Measurements from ENCODE around the gene SRGAP1.

SRGAP1 gene

GRCh38 chr12:64044191-64044590, 199.7 kb downstream of the SRGAP1 start:
- no peak overlapping the region for H3K4me2 ChIP-seq (ENCODE audit: low read length)
- H3K27me3 ChIP-seq (ENCODE audit: control insufficient read depth, insufficient read depth, low read length), result no peaks in the 10 kb centered on the region
- peaks cover 15% of the 10 kb centered on the region for H3K4me1 ChIP-seq (ENCODE audit: control insufficient read depth, insufficient read depth, low read length)
- peaks cover 22% of the 10 kb centered on the region for H3K36me3 ChIP-seq (ENCODE audit: insufficient read depth, low read length)
- H3K9ac ChIP-seq (ENCODE audit: low read depth, low read length), result no peak overlapping the region
- no peaks in the 10 kb centered on the region for H3K9me3 ChIP-seq (replicated peaks; ENCODE audit: low read length)
- H3K4me3 ChIP-seq (ENCODE audit: low read length), result no peak overlapping the region

- Histone ChIP-seq H3K9me3 (replicated peaks; ENCODE audit: low read length) (no peaks in the 10 kb centered on the region), H3K36me3 (ENCODE audit: insufficient read depth, low read length) (peaks cover 17% of the 10 kb centered on the region), H3K9ac (ENCODE audit: low read depth, low read length) (no peak overlapping the region), H3K27me3 (ENCODE audit: control insufficient read depth, insufficient read depth, low read length) (no peaks in the 10 kb centered on the region), H3K4me3 (ENCODE audit: low read length) (no peak overlapping the region), H3K4me1 (ENCODE audit: control insufficient read depth, insufficient read depth, low read length) (no peaks in the 10 kb centered on the region), H3K4me2 (ENCODE audit: low read length) (no peak overlapping the region)
Measured at GRCh38 chr12:64051057-64051456, 206.6 kb downstream of the SRGAP1 start.

- no peak overlapping the region for H3K4me3 ChIP-seq (ENCODE audit: low read length)
- H3K4me1 ChIP-seq (ENCODE audit: control insufficient read depth, insufficient read depth, low read length), result no peaks in the 10 kb centered on the region
- H3K4me2 ChIP-seq (ENCODE audit: low read length), result no peak overlapping the region
- H3K27me3 ChIP-seq (ENCODE audit: control insufficient read depth, insufficient read depth, low read length), result no peaks in the 10 kb centered on the region
- H3K9me3 ChIP-seq (replicated peaks; ENCODE audit: low read length), result no peaks in the 10 kb centered on the region
- H3K36me3 ChIP-seq (ENCODE audit: insufficient read depth, low read length), result peaks cover 11% of the 10 kb centered on the region
- no peak overlapping the region for H3K9ac ChIP-seq (ENCODE audit: low read depth, low read length)
Measured at GRCh38 chr12:64053117-64053516, 208.6 kb downstream of the SRGAP1 start.

GRCh38 chr12:64054079-64054520, 209.6 kb downstream of the SRGAP1 start:
- Histone ChIP-seq H3K27me3 (ENCODE audit: control insufficient read depth, insufficient read depth, low read length) (no peaks in the 10 kb centered on the region), H3K9me3 (replicated peaks; ENCODE audit: low read length) (no peaks in the 10 kb centered on the region)

GRCh38 chr12:64056741-64057140, 212.2 kb downstream of the SRGAP1 start:
- Histone ChIP-seq H3K4me2 (ENCODE audit: low read length) (no peak overlapping the region), H3K9ac (ENCODE audit: low read depth, low read length) (no peak overlapping the region), H3K4me1 (ENCODE audit: control insufficient read depth, insufficient read depth, low read length) (peaks cover 3% of the 10 kb centered on the region), H3K9me3 (replicated peaks; ENCODE audit: low read length) (no peaks in the 10 kb centered on the region), H3K4me3 (ENCODE audit: low read length) (no peak overlapping the region), H3K36me3 (ENCODE audit: insufficient read depth, low read length) (peaks cover 7% of the 10 kb centered on the region), H3K27me3 (ENCODE audit: control insufficient read depth, insufficient read depth, low read length) (no peaks in the 10 kb centered on the region)

More at GRCh38 chr12:64054079-64054520, 209.6 kb downstream of the SRGAP1 start:
- H3K4me2 ChIP-seq (ENCODE audit: low read length), result no peak overlapping the region
- no peaks in the 10 kb centered on the region for H3K4me1 ChIP-seq (ENCODE audit: control insufficient read depth, insufficient read depth, low read length)
- H3K9ac ChIP-seq (ENCODE audit: low read depth, low read length), result no peak overlapping the region
- no peak overlapping the region for H3K4me3 ChIP-seq (ENCODE audit: low read length)
- peaks cover 11% of the 10 kb centered on the region for H3K36me3 ChIP-seq (ENCODE audit: insufficient read depth, low read length)

GRCh38 chr12:64057706-64058105, 213.2 kb downstream of the SRGAP1 start:
- H3K9me3 ChIP-seq (replicated peaks; ENCODE audit: low read length), result no peaks in the 10 kb centered on the region
- H3K4me2 ChIP-seq (ENCODE audit: low read length), result no peak overlapping the region
- H3K36me3 ChIP-seq (ENCODE audit: insufficient read depth, low read length), result peaks cover 7% of the 10 kb centered on the region
- H3K9ac ChIP-seq (ENCODE audit: low read depth, low read length), result no peak overlapping the region
- H3K4me3 ChIP-seq (ENCODE audit: low read length), result no peak overlapping the region
- peaks cover 6% of the 10 kb centered on the region for H3K4me1 ChIP-seq (ENCODE audit: control insufficient read depth, insufficient read depth, low read length)
- H3K27me3 ChIP-seq (ENCODE audit: control insufficient read depth, insufficient read depth, low read length), result no peaks in the 10 kb centered on the region

GRCh38 chr12:64058541-64059265, 214.2 kb downstream of the SRGAP1 start:
- H3K4me1 ChIP-seq (ENCODE audit: control insufficient read depth, insufficient read depth, low read length), result peaks cover 6% of the 10 kb centered on the region
- no peak overlapping the region for H3K9ac ChIP-seq (ENCODE audit: low read depth, low read length)

GRCh38 chr12:64059685-64060084, 215.2 kb downstream of the SRGAP1 start:
- Histone ChIP-seq H3K4me2 (ENCODE audit: low read length) (no peak overlapping the region), H3K9me3 (replicated peaks; ENCODE audit: low read length) (no peaks in the 10 kb centered on the region), H3K36me3 (ENCODE audit: insufficient read depth, low read length) (peaks cover 10% of the 10 kb centered on the region), H3K27me3 (ENCODE audit: control insufficient read depth, insufficient read depth, low read length) (no peaks in the 10 kb centered on the region), H3K4me3 (ENCODE audit: low read length) (no peak overlapping the region), H3K4me1 (ENCODE audit: control insufficient read depth, insufficient read depth, low read length) (peaks cover 6% of the 10 kb centered on the region), H3K9ac (ENCODE audit: low read depth, low read length) (no peak overlapping the region)

More at GRCh38 chr12:64058541-64059265, 214.2 kb downstream of the SRGAP1 start:
- Histone ChIP-seq H3K4me2 (ENCODE audit: low read length) (no peak overlapping the region), H3K36me3 (ENCODE audit: insufficient read depth, low read length) (peaks cover 7% of the 10 kb centered on the region), H3K9me3 (replicated peaks; ENCODE audit: low read length) (no peaks in the 10 kb centered on the region), H3K27me3 (ENCODE audit: control insufficient read depth, insufficient read depth, low read length) (no peaks in the 10 kb centered on the region), H3K4me3 (ENCODE audit: low read length) (no peak overlapping the region)

- peaks cover 15% of the 10 kb centered on the region for H3K4me1 ChIP-seq (ENCODE audit: control insufficient read depth, insufficient read depth, low read length)
- H3K9me3 ChIP-seq (replicated peaks; ENCODE audit: low read length), result no peaks in the 10 kb centered on the region
- H3K4me2 ChIP-seq (ENCODE audit: low read length), result no peak overlapping the region
- peaks cover 21% of the 10 kb centered on the region for H3K36me3 ChIP-seq (ENCODE audit: insufficient read depth, low read length)
- no peak overlapping the region for H3K9ac ChIP-seq (ENCODE audit: low read depth, low read length)
- no peak overlapping the region for H3K4me3 ChIP-seq (ENCODE audit: low read length)
- no peaks in the 10 kb centered on the region for H3K27me3 ChIP-seq (ENCODE audit: control insufficient read depth, insufficient read depth, low read length)
Measured at GRCh38 chr12:64061868-64062375, 217.4 kb downstream of the SRGAP1 start.

GRCh38 chr12:64063121-64063520, 218.6 kb downstream of the SRGAP1 start:
- peaks cover 23% of the 10 kb centered on the region for H3K36me3 ChIP-seq (ENCODE audit: insufficient read depth, low read length)
- no peak overlapping the region for H3K4me3 ChIP-seq (ENCODE audit: low read length)
- no peaks in the 10 kb centered on the region for H3K9me3 ChIP-seq (replicated peaks; ENCODE audit: low read length)

GRCh38 chr12:64064240-64064639, 219.7 kb downstream of the SRGAP1 start:
- Histone ChIP-seq H3K4me1 (ENCODE audit: control insufficient read depth, insufficient read depth, low read length) (peaks cover 15% of the 10 kb centered on the region), H3K4me2 (ENCODE audit: low read length) (no peak overlapping the region), H3K9me3 (replicated peaks; ENCODE audit: low read length) (no peaks in the 10 kb centered on the region), H3K36me3 (ENCODE audit: insufficient read depth, low read length) (peaks cover 23% of the 10 kb centered on the region), H3K9ac (ENCODE audit: low read depth, low read length) (no peak overlapping the region), H3K27me3 (ENCODE audit: control insufficient read depth, insufficient read depth, low read length) (no peaks in the 10 kb centered on the region), H3K4me3 (ENCODE audit: low read length) (no peak overlapping the region)

More at GRCh38 chr12:64063121-64063520, 218.6 kb downstream of the SRGAP1 start:
- Histone ChIP-seq H3K4me1 (ENCODE audit: control insufficient read depth, insufficient read depth, low read length) (peaks cover 15% of the 10 kb centered on the region), H3K4me2 (ENCODE audit: low read length) (no peak overlapping the region), H3K27me3 (ENCODE audit: control insufficient read depth, insufficient read depth, low read length) (no peaks in the 10 kb centered on the region), H3K9ac (ENCODE audit: low read depth, low read length) (no peak overlapping the region)

GRCh38 chr12:64064706-64065105, 220.2 kb downstream of the SRGAP1 start:
- Histone ChIP-seq H3K36me3 (ENCODE audit: insufficient read depth, low read length) (peaks cover 23% of the 10 kb centered on the region), H3K9ac (ENCODE audit: low read depth, low read length) (no peak overlapping the region), H3K4me1 (ENCODE audit: control insufficient read depth, insufficient read depth, low read length) (peaks cover 15% of the 10 kb centered on the region), H3K4me2 (ENCODE audit: low read length) (no peak overlapping the region), H3K4me3 (ENCODE audit: low read length) (no peak overlapping the region), H3K27me3 (ENCODE audit: control insufficient read depth, insufficient read depth, low read length) (no peaks in the 10 kb centered on the region), H3K9me3 (replicated peaks; ENCODE audit: low read length) (no peaks in the 10 kb centered on the region)

Measured in skeletal muscle satellite cell (primary cell).